NCI-H1105 treated with DMSO at 0.1 percent for 48 hours (cell line): ENCODE results near the gene CADM1.
A peak's percentile ranks its signal among the peaks of the same experiment; 100 is the strongest.

Experiments
- DNase-seq: peaks from one replicate; lab custom pipeline; 2025; lab: John Stamatoyannopoulos, UW

Gene CADM1

GRCh38 chr11:115276799-115277198 is 227.4 kb downstream of the CADM1 start:
- no peak for DNase-seq

DNA sequence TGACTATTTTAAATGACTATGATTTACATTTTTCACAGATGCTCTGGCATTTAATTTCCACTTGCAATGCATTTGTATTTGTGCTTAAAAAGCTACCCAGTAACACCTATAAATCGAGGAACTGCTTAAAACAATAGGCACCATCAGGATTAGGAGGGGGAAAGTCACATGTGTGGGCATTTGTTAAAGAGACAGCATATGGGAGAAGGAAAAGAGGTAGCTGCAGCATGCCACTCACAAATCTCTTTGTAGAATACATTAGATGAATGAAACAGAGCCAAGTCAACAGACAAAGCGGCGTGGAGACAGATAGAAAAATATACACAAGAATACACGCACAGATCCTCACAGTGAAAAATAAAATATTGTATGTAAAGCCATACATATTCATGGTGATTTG is 228.0 kb downstream of the CADM1 start:
- DNase-seq: no peak

- no peak for DNase-seq
Measured at GRCh38 chr11:115275045-115275444, 229.2 kb downstream of the CADM1 start.

DNA sequence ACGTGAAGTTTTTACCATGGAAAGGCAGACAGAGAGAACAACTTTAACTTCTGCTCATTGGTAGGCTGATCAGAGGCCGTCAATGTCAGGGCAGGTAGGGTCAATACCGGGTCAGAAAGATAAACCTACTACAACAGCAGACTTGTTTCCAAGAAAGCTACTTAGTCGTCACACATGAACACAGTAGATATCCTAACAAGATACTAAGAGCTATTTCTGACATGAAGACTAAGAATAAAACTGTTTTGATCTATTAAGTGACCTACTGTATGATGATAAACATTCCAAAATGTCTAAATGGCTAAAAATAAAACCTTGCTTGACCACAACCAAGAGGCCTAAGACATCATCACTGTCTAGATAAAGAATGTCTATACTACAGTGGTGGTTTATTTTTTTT is 231.3 kb downstream of the CADM1 start:
- no peak for DNase-seq

- DNase-seq: no peak
Measured at GRCh38 chr11:115271643-115272042, 232.6 kb downstream of the CADM1 start.

DNA sequence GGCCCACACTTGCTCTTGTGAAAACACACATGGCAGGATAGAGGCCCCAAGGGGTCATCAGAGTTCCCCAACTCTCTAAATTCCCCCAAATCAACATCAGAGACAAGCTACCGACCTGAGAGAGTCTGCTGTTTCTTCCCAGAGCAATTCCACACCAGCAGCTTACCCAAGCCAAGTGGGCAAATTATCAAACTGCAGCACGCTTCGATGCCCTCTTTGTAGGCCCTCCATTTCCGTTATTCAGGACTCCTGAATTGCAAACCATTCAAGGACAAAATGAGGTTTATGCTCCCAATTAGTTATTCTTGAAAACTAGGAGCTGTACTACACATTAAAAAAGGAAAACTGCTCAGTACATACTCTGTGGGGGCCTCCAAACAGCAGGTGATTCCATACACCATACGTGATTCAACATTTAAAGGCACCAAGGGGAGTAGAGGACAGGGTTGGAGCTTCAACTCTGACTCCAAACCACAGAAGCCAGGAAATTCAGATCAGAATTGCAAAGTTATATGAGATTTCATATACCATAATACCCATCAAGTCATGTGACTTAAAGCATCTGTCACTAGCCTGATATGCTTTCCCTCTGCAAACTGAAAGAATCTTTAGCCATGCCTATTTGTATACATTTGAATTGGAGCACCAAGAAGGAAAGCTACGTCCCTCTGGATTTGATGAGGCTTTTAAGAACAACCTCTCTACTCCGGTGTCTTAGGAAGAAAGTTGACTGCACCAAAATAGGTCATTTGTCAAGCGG is 234.8 kb downstream of the CADM1 start:
- DNase-seq: no peak

DNA sequence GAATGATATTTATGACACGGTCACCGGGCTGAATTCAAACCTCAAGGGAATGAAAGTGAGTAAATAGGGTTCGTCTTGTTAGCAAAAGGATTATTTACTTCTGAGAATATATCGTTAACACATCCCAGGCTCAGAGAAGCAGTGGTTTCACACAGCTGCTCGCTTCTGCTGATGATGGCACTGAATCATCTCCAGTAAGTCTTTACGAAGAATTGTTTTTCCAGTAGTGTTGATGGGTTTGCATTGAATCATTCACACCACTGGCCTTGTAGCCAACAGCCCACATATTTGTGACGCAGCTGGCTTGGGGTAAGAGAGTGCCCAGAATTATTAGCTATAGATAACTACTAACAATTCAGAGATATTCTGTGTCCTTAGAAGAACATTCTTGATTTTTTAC is 236.3 kb downstream of the CADM1 start:
- DNase-seq: no peak

GRCh38 chr11:115267238-115267781 is 236.9 kb downstream of the CADM1 start:
- no peak for DNase-seq

GRCh38 chr11:115266066-115266639 is 238.1 kb downstream of the CADM1 start:
- no peak for DNase-seq

GRCh38 chr11:115263799-115264656 is 240.2 kb downstream of the CADM1 start:
- DNase-seq: peak; percentile 56

DNA sequence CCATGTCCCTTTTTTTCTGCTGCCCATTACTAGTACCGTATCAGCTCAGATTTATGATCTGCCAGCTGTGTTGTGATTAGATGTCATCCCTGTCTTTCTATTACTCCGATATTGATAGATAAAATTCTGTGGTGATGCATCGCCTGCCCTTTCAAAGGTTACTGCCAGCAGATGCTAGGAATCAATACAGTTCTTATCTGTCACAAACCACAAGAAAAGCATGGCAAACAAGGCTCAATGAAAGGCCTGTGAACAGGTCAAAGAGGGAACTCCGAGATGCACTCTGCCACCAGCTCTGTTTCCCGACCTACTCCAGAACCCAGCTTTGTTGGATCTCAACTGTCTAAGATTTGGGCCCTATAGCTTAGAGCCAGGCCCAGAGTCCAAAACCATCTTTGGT is 246.0 kb downstream of the CADM1 start:
- no peak for DNase-seq

- DNase-seq: peak; percentile 20
Measured at GRCh38 chr11:115257678-115258077, 246.5 kb downstream of the CADM1 start.

DNA sequence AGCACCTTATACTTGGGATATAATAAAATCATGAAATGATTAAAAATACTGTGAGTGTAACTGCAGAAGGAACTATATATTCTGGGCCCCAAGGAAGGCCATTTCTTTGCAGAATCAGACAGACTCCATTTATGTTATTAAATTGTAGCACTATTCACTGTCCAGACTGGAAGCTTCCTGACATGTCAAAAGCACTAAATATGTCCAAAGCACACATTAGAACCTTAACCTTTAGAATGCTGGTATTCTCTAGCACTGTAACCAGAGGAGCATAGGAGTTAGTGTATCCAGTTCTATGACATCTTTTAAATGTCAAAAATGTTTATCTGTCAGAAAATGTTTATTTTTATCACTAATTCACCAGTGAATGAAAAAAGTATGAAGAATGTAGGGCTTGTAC is 246.9 kb downstream of the CADM1 start:
- no peak for DNase-seq

- peak; percentile 32 for DNase-seq
Measured at GRCh38 chr11:115256397-115257197, 247.6 kb downstream of the CADM1 start.

- no peak for DNase-seq
Measured at GRCh38 chr11:115255006-115255762, 249.0 kb downstream of the CADM1 start.

DNA sequence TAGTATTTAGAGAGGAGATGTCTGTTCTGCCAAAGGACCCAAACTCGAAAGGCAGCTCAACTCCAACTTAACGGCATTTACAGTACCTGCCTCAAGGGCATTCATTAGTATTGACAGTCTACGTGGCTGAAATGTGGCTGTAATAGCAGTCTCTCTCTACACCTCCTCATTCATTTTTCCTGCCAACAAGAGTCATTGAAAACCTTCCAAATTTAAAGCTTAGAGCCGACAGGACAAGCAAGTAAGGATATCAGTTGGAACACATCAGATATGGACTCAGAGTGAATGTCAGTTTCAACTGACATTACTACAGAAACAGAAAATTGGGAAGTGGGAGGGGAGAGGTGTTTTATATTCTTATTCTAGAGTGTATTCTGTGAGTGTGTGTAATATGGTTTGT is 253.1 kb downstream of the CADM1 start:
- no peak for DNase-seq

DNA sequence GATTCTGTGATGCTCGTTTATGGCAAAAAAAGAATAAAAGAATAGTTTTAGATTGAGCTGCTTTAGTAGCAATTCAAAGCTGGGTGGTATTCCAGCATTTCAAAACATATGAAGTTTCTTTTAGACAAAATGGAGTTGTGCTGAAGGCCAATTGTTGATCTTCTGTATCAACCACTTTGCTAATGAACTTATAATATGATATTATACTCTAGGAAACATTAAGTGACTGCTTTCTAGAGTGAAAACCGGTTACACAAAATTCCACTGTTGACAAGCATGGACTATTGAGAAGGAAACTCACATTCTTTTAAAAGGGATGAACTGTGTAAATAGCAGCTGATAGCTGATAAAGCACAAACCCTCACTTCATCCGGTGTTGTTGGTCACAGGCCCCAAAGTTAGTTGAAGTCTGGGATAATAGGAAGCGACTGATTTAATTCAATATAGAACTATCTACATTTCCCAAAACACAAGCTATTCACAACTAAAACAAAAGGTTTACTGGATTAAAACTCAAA is 255.1 kb downstream of the CADM1 start:
- no peak for DNase-seq

DNA sequence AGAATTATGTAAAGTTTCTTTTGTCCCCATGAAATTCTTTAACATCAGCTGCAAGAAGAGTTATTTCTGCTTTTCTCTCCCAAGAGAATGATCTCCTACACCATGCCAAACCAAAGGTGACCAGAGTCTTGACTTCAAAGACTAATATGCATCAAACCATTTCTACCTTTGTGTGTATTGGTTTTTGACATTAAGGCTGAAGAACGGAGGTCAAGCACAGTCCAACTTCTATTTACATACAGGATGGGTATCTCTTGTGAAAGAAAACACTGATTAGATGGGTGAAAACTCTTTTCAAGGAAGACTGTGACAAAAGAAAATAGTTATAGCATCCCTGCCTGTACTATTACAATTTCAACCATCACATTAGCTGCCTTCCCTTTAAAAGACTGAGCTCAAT is 256.3 kb downstream of the CADM1 start:
- DNase-seq: no peak

GRCh38 chr11:115247361-115247760 is 256.9 kb downstream of the CADM1 start:
- DNase-seq: no peak

- no peak for DNase-seq
Measured at GRCh38 chr11:115244758-115245157, 259.5 kb downstream of the CADM1 start.

DNA sequence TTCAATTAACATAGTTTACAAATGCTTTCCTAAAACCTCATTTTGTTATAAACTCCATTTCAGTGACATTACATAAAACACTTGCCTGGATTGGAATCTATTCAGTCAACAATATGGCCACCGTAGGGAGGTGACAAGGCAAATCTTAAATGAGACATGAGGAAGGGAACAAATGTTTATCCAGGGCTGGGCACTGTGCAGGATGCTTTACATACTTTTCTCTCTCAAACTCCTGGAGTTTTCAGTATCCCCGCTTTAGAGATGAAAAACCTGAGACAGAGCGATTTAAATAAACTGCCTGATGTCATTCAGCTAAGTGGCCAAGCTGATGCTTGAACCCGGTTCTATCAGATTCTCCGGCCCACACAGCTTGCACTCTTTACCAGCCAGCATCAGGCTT is 259.9 kb downstream of the CADM1 start:
- DNase-seq: no peak
